Stimulated activated CD4-positive, alpha-beta T cell treated with anti-CD3 and anti-CD28 coated beads, Interleukin-2, amount 100 ng/mL, for 48 hours (primary cell): ENCODE results near the gene IL21R.

ENCODE experiments used
- DNase-seq, 2 donors: peaks; one replicate each; pipeline ENCODE4 v3.0.0-alpha.2; 2020

Gene IL21R

DNA sequence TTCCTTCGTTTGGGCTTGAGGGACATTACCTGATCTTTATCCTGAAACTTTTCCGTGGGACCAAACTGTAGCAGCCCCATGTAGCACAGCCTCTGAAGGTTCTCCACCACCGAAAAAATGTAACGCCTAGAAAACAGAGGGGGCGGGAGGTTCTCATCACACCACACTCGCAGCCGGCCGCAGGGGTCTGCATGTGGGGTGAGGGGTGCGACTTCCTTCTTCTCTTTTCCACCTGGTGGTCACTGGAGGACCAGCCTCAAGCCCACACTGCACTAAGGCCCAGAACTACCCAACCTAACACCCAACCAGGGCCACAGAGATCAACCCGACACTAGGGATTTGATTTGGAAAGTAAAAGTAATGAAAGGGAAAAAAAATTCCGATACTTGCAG is 90.6 kb downstream of the IL21R start:
- no peak for DNase-seq

DNA sequence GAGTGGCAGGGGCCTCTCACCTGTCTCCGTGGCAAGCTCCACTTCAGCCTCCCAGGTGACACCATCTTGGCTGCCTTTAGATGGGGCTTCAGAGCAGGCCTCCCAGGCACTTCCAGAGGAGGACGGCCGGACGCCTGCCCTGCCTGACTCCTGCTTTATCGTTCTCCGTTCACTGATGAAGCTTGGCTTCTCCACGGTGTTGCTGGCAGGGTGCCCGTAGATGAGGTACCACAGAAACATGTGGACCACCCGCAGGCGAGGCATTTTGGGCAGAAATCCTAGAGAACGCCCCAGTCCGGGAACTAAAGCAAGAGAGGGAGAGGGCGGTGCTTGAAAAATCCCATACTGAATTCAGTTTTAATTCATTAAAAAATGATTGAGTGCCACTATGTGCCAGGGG is 93.2 kb downstream of the IL21R start:
- DNase-seq: no peak

DNA sequence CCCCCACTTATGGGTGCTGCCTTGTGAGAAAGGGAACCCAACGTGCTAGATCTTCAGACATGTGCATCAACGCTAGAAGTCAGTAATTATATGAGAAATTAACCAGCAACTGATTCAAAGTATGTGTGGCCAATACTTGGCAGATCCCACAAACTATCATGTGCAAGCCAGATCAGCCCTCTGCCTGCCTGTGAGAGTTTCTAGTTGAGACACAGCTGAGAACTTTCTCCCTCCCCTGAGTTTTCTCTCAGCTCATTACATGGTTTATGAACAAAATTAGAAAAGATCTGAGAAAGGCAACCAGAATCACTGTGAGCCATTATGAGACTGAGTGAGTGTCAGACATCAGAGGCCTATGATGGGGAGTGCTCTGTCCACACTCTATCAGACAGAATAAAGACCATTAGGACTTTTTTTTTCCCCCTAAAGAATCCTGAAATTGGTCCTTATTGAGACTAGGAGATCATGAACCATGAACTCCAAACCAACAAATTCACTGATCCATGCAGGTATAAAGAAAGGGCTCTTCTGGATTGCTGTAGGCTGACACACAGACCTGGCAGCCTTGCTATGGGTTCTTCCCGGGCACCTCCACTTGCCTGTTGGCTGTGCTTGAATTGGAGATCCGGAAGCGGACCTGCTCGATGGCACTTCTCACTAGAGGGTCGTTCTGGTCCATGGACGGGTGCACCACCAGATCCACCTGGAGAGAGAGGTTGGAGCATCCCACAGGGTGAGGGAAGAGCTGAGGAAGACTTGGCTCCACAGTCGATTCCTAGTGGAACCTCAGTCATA is 96.3 kb downstream of the IL21R start:
- no peak for DNase-seq

DNA sequence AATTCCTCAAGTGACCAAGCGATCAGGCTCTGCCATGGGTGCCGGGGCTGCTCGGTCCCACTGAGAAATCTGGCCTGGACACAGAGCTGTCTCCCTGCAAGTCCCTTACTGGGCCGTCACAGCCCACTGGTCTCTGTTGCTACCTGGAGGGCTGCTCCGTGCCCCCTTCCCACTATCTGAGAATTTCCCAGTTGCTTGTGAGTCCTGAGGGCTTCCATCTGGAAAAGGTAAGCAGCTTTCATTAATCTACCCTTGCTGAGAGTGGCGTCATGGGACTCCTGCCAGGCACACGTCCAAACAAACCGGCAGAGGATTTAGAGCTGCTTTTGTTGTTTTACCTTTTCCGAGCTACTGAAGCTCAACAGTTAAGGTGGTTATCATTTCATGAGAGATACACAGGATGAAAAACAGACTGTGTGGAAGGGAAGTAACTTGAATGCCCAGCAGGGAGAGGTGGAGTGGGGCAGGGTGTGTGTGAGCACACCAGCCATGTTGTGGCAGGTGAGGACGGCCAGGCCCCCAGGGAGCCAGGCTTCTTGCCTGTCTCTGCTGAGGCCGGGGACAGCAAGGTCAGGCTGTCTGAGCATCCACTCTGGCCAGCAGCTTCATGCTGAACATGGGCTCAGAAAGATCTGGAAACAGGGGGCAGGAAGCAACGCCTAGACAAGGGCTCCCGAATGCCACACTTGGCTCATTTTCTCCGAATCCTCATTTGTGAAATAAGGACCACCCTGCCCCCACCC is 97.1 kb downstream of the IL21R start:
- no peak for DNase-seq

DNA sequence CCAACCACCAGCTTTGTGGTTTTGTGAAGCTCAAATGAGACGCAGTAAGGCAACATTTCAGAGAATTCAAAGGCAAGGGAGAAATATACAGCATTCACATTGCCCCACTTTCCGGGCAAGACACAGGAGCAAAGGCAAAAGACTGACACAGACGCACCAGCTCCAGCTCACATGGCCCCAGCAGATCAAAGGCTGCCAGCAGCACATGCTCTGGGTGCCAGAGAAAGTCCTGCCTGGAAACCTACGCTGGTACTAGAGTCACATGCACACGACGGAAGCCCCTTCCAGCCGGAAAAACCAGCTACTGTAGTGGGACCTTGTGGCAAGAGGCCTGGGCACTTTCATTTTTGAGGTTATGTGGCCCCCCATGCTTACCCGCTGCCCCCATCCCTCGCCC is 97.7 kb downstream of the IL21R start:
- no peak for DNase-seq

DNA sequence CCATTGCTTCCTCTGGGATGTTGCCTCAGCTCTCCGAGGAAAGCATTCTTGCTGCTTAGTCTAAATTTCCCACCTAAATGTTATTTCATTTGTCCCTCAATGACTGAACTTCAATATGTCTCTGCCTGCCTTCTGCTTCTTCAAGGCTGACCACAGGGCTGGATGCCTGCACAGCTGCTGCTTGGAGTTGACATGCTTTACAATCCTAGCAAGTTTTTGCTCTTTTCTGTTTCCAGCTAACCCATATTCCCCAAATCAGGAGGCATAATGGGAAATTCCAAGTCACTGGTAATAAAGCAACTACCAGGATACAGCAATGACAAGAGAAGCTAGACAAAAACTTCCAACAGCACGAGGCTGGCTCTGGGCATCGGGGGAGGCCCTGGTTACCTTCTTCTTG is 98.8 kb downstream of the IL21R start:
- no peak for DNase-seq
